Astrocyte of the cerebellum (primary cell): Measurements from ENCODE around the gene PCDHGB7.
"Not testable (repeated sequence)": the region's sequence is repeated elsewhere in the genome, so short reads cannot be mapped to it uniquely, and the experiment has no call there.

Experiments
- DNase-seq: peaks from one replicate; pipeline ENCODE4 v3.0.0-alpha.2; 2011; ENCODE audit warnings: low read depth
- H3K4me3 ChIP-seq: 2 replicates; pipeline ENCODE4 v1.5.1; 2011; ENCODE audit warnings: mild to moderate bottlenecking, low read depth, low read length, moderate library complexity
- in situ Hi-C: cut with HindIII; loops from 2 replicates; pipeline ENCODE4 v1.10.0; 2017; ENCODE audit warnings: low sequenced_read_pairs
- TF ChIP-seq, protein P1 (sequence below): IDR thresholded peaks from 2 replicates; pipeline ENCODE4 v1.5.1; 2012; ENCODE audit warnings: low read length, low read depth, moderate library complexity, mild to moderate bottlenecking; ENCODE audit errors: missing control alignments

The PCDHGB7 gene

GRCh38 chr5:141389153-141390042 lies 28.1 kb upstream of the PCDHGB7 start:
- H3K4me3 ChIP-seq = no peak overlapping the region
- in situ Hi-C loops = loop anchor here (5.0 kb wide), 1 partner anchor 52 kb away; the partner anchor contains the start of gene PCDHGA2
- no peak for DNase-seq
- TF ChIP-seq, protein P1, sequence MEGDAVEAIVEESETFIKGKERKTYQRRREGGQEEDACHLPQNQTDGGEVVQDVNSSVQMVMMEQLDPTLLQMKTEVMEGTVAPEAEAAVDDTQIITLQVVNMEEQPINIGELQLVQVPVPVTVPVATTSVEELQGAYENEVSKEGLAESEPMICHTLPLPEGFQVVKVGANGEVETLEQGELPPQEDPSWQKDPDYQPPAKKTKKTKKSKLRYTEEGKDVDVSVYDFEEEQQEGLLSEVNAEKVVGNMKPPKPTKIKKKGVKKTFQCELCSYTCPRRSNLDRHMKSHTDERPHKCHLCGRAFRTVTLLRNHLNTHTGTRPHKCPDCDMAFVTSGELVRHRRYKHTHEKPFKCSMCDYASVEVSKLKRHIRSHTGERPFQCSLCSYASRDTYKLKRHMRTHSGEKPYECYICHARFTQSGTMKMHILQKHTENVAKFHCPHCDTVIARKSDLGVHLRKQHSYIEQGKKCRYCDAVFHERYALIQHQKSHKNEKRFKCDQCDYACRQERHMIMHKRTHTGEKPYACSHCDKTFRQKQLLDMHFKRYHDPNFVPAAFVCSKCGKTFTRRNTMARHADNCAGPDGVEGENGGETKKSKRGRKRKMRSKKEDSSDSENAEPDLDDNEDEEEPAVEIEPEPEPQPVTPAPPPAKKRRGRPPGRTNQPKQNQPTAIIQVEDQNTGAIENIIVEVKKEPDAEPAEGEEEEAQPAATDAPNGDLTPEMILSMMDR = no peak

DNA sequence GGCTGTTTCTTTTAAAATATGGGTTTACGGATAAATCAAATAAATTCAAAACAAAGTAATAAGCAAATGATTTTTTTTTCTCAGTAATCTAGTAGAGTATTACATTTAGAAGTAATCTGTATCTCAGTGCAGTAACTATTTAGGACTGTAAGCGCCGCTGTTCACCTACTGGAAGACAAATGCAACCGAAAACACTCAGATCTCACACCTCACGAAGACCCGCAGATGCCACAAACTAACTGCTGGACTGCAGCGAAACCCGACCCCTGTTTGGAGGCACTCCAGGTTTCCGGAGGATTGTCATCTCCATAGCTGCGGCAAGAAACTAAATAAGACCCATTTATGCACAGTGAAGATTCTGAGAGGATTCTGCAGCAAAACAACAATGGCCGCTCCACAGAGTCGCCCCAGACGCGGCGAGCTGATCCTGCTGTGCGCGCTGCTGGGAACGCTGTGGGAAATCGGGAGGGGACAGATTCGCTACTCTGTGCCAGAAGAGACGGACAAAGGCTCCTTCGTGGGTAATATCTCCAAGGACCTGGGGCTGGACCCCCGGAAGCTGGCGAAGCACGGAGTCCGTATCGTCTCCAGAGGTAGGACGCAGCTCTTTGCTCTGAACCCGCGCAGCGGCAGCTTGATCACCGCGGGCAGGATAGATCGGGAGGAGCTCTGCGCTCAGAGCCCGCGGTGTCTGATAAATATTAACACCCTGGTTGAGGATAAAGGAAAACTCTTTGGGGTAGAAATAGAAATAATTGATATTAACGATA lies 24.9 kb upstream of the PCDHGB7 start, which contains the start of gene PCDHGA8:
TSS of gene PCDHGA8 (plus strand) at position 205 of the 770 bp plus-strand sequence. CDS start at position 386, 181 bp downstream.
- in situ Hi-C loops = no loop called here
- DNase-seq = no peak
- TF ChIP-seq, protein P1 = peak; percentile 9
- no peak within 1 kb of the TSS for H3K4me3 ChIP-seq

- in situ Hi-C loops = no loop called here
- H3K4me3 ChIP-seq = no peak overlapping the region
- TF ChIP-seq, protein P1 = no peak
- no peak for DNase-seq
Measured at GRCh38 chr5:141393267-141393666, 24.2 kb upstream of the PCDHGB7 start.

DNA sequence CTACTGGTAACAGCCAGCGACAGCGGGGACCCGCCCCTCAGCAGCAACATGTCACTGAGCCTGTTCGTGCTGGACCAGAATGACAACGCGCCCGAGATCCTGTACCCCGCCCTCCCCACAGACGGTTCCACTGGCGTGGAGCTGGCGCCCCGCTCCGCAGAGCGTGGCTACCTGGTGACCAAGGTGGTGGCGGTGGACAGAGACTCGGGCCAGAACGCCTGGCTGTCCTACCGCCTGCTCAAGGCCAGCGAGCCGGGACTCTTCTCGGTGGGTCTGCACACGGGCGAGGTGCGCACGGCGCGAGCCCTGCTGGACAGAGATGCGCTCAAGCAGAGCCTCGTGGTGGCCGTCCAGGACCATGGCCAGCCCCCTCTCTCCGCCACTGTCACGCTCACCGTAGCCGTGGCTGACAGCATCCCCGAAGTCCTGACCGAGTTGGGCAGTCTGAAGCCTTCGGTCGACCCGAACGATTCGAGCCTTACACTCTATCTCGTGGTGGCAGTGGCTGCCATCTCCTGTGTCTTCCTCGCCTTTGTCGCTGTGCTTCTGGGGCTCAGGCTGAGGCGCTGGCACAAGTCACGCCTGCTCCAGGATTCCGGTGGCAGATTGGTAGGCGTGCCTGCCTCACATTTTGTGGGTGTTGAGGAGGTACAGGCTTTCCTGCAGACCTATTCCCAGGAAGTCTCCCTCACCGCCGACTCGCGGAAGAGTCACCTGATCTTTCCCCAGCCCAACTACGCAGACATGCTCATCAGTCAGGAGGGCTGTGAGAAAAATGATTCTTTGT lies 22.9 kb upstream of the PCDHGB7 start:
- DNase-seq, in situ Hi-C loops, H3K4me3 ChIP-seq: not testable (repeated sequence)

- peak within 1 kb of the TSS; percentile 25 for H3K4me3 ChIP-seq
- DNase-seq, in situ Hi-C loops: not testable (repeated sequence)
Measured at GRCh38 chr5:141397756-141398551, 19.5 kb upstream of the PCDHGB7 start, which contains the start of gene PCDHGB5. PCDHGB5 (plus strand) TSS chr5:141397947; CDS start chr5:141398128, 181 bp downstream.

DNA sequence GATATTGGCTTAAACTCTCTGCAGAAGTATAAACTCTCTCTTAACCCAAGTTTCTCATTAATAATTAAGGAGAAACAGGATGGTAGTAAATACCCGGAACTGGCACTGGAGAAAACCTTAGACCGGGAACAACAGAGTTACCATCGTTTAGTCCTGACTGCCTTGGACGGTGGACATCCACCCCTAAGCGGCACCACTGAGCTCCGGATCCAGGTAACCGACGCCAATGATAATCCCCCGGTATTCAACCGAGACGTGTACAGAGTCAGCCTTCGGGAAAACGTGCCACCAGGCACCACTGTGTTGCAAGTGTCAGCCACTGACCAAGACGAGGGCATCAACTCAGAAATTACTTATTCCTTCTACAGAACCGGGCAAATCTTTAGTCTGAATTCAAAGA lies 18.9 kb upstream of the PCDHGB7 start:
- H3K4me3 ChIP-seq = no peak overlapping the region
- TF ChIP-seq, protein P1 = no peak
- in situ Hi-C loops = no loop called here
- DNase-seq = no peak

More at GRCh38 chr5:141397756-141398551, 19.5 kb upstream of the PCDHGB7 start, which contains the start of gene PCDHGB5:
- TF ChIP-seq, protein P1 = peak; percentile 60
